Adipose tissue (tissue), 3 donors: ENCODE data around the gene GALNT9. TPM values are rescaled to one million over a fixed set of nuclear protein-coding genes. Genes with fewer than 3 reads are reported as not detected.

ENCODE experiments used
- H3K27ac ChIP-seq: one replicate; pipeline ENCODE4 v1.5.1; 2013; ENCODE audit warnings: low read depth, low read length
- WGBS, 3 donors: extraction: QIAGEN DNeasy Blood & Tissue Kit; methylation state at CpG; one replicate each; pipeline ENCODE4 v1.1.7; 2013; 5-methylcytosine and 5-hydroxymethylcytosine counted together
- polyA plus RNA-seq, 3 donors: library from polyadenylated mRNA; stranded (reverse); fragments of 200-250 nt; gene quantifications; one replicate each; pipeline ENCODE4 v1.2.3, GENCODE V29; 2013
- donor health status: healthy with polysubstance abuse.
- donor health status: Bipolar disorder and iron deficiency.
- donor health status: healthy.

GALNT9 gene
- polyA plus RNA-seq, 3 donors = 0.03 to 1.1 (median 1.0) TPM

GRCh38 chr12:132319991-132320570 is 9.3 kb downstream of the GALNT9 start:
- H3K27ac ChIP-seq = no peak overlapping the region
- 74 to 86% (median 85%) methylated on average over 29 of the region's 29 CpGs for WGBS, 3 donors

DNA sequence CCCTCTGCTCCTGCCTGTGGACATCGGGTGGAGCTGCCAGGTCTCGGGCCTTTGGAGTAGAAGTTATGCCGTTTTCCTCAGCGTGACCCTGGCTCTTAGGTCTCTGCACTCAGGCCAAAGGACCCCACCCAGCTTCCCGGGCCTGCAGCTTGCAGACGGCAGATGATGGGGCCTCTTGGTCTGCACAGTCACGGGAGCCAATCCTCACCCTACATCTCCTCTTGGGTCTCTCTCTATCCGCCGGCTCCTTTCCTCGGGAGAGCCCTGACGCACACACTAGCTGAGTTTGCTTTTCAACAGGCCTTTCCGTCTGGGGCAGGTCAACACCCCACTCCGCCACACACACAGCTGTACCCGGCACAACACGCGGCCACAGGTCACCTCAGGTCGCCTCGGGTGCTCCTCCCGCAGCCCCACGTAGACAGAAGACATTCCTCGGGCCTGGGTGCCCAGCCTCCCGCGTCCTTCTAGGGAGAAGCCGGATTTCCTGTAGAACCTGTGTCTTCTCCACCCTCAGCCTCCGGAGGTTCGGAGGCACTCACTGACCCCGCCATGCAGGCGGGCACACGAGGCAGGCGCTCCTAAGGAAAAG is 9.9 kb downstream of the GALNT9 start:
- no peak overlapping the region for H3K27ac ChIP-seq
- WGBS, 3 donors = 50 to 67% (median 58%) methylated on average over 30 of the region's 30 CpGs

GRCh38 chr12:132318618-132319033 is 10.8 kb downstream of the GALNT9 start:
- no peak overlapping the region for H3K27ac ChIP-seq
- WGBS, 3 donors = 68 to 81% (median 77%) methylated on average over 18 to 19 of the region's 19 CpGs

DNA sequence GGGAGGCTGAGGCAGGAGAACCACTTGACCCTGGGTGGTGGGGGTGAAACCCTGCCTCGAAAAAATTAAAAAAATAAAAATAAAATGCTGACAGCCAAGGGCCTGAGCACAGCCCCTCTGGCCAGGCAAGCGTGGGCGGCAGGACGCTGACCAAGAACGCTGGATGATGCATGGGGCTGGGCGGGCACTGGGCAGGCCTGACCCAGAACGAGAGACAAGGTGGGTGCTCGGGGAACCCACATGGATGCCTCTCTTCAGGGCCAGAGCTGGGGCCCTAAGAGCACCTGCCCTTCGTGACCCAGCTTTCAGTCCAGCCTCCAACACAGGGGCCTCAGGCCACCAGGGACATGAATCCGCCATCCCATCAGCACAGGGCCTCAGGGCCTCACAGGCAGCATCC is 11.3 kb downstream of the GALNT9 start:
- H3K27ac ChIP-seq = no peak overlapping the region
- 81 to 86% (median 85%) methylated on average over 10 of the region's 10 CpGs for WGBS, 3 donors

DNA sequence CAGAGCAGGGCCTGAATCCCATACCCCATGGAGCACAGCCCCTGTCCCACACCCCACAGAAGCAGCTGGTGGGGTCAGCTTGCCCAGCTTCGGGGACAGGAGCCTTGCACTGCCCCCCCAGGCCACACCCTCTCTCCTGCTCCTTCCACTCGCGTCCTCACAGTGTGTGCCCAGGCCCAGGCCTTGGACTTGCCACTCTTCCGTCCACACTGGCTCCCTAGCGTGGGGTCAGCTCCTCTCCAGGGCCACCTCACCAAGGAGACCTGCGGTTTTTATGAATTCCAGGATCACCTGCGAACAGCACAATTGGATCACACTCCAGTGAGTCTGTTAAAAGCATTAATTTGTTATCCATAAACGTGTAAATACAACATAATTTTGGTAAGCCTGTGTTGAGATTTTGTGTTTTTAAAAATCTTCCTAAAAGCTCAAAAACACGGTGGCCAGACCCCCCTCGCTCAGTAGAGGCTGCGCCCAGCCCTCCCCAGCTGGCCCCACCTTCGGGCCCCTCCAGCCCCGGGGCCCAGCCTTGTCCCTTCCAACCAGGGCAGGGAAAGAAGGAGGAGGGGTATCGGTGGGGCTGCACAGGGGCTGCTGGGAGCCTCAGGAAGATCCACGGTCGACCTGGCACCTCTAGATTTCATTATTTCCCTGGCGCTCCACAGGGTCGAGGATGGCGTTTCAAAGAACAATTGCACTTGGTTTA is 12.0 kb downstream of the GALNT9 start:
- no peak overlapping the region for H3K27ac ChIP-seq
- 68 to 83% (median 79%) methylated on average over 19 of the region's 19 CpGs for WGBS, 3 donors

GRCh38 chr12:132316497-132317232 is 12.7 kb downstream of the GALNT9 start:
- 64 to 70% (median 67%) methylated on average over 17 of the region's 17 CpGs for WGBS, 3 donors
- H3K27ac ChIP-seq = no peak overlapping the region

- WGBS, 3 donors = 65 to 74% (median 68%) methylated on average over 20 of the region's 20 CpGs
Observed at GRCh38 chr12:132315951-132316350, 13.4 kb downstream of the GALNT9 start.

DNA sequence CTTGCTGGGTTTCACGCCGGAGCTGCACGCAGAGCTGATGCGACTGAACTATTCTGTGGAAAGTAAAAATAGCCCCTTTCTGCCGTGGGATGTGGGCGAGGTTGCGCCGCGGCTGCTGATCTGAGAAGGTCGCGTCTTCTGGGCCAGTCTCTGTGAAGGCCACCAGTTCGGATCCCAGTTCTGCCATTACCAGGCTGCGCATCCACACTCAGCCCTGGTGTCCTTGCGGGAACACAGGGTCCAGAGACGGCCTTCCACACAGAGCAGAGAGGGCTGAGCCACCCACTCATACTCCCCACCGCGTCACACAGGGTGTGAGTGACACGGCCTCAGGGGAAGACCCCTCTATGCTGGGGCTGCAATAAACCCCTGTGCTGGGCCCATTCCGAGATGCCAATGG is 13.9 kb downstream of the GALNT9 start:
- WGBS, 3 donors = 86 to 90% (median 90%) methylated on average over 19 of the region's 19 CpGs
- H3K27ac ChIP-seq = no peak overlapping the region

More at GRCh38 chr12:132315951-132316350, 13.4 kb downstream of the GALNT9 start:
- H3K27ac ChIP-seq = no peak overlapping the region

DNA sequence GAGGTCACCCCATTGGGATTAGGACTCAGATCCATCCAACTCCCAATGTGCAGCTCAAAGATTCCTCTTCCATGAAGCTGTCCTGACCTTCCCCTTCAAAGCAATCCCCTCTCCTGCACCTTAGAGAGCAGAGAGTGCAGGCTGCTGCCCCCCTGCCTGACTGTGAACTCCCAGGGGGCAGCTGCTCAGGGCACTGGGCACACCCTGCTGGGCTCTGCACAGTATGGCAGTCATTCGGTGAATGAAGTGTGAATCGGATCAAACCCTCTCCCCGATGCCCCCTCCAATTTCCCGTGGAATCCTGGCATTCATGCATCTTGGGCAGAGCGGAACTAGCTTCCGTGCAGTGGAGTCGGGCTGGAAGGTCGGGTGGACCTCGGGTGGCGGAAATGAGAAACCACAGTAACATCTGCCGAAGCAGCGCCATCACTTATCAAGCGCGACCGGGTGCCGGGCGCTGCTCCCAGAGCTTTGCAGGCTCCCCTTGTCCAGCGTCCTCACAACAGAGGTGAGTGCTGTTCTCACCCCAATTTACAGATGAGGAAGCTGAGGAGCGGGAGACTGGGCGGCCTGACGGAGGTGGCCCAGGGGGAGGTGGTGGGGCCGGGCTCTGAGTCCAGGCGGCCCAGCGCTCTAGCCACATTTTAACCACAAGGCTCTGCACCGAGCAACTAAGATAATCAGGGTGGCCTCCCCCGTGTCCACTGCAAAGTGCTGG is 14.7 kb downstream of the GALNT9 start:
- 79 to 89% (median 87%) methylated on average over 26 of the region's 26 CpGs for WGBS, 3 donors
- H3K27ac ChIP-seq = no peak overlapping the region

GRCh38 chr12:132314035-132314434 is 15.4 kb downstream of the GALNT9 start:
- 90 to 96% (median 95%) methylated on average over 2 of the region's 2 CpGs for WGBS, 3 donors
- H3K27ac ChIP-seq = no peak overlapping the region

DNA sequence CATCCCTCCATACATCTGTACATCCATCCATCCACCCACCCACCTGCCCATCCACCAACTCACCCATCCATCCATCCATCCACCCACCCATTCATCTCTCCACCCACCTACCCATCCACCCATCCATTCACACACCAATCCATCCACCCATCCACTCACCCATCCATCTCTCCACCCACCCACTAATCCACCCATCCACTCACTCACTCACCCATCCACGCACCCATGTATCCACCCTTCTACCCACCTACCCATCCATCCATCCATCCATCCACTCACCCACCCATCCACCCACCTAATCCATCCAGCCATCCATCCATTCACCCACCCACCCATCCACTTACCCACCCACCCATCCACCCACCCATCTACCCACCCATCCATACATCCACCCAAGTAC is 16.2 kb downstream of the GALNT9 start:
- WGBS, 3 donors = 89 to 100% (median 94%) methylated on average over 1 of the region's 1 CpG
- H3K27ac ChIP-seq = no peak overlapping the region

DNA sequence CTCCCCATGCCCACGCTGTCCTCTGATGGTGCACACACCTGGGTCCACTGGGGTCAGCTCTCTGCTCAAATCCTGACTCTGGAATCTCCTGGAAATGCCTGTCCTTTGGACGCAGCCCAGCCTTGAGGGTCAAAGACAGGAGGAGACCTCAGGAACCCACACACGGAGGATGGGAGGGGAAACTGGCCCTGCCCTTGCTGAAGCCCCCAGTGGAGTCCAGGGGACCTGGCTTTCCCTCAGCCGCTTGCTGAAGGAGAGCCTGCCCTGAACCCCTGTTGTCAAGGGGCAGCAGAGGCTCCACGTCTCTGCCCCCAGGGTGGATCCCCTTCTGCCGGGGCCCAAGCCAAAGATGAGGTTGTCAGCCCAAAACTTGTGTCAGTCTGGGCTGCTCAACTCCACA is 16.9 kb downstream of the GALNT9 start:
- 70 to 96% (median 85%) methylated on average over 6 of the region's 6 CpGs for WGBS, 3 donors
- H3K27ac ChIP-seq = no peak overlapping the region

GRCh38 chr12:132311201-132311915 is 18.0 kb downstream of the GALNT9 start:
- no peak overlapping the region for H3K27ac ChIP-seq
- WGBS, 3 donors = 84 to 87% (median 84%) methylated on average over 17 of the region's 17 CpGs

GRCh38 chr12:132310181-132311040 is 19.0 kb downstream of the GALNT9 start:
- H3K27ac ChIP-seq = no peak overlapping the region
- WGBS, 3 donors = 56 to 70% (median 59%) methylated on average over 28 to 33 of the region's 33 CpGs

GRCh38 chr12:132309596-132310086 is 19.7 kb downstream of the GALNT9 start:
- H3K27ac ChIP-seq = no peak overlapping the region
- WGBS, 3 donors = 82 to 88% (median 84%) methylated on average over 21 of the region's 21 CpGs

- 65 to 73% (median 71%) methylated on average over 24 to 31 of the region's 31 CpGs for WGBS, 3 donors
Observed at GRCh38 chr12:132308853-132309595, 20.4 kb downstream of the GALNT9 start.

More at GRCh38 chr12:132308853-132309595, 20.4 kb downstream of the GALNT9 start:
- no peak overlapping the region for H3K27ac ChIP-seq
